GM23338 (cell line): ENCODE measurements around the gene NDUFS6. TPM values are rescaled to one million over a fixed set of nuclear protein-coding genes. Genes with fewer than 3 reads are reported as not detected.

Experiments used
- EZH2 ChIP-seq: fragments of 200-600 bp; sonication (generic); IDR thresholded peaks from one replicate; pipeline ENCODE4 v1.8.0; 2017; ENCODE audit warnings: antibody characterized with exemption, mild to moderate bottlenecking, low read depth; ENCODE audit not compliant: unreplicated experiment
- POLR2AphosphoS5 ChIP-seq: IDR thresholded peaks from 2 replicates; pipeline ENCODE4 v1.6.1; 2016; ENCODE audit warnings: antibody characterized with exemption, low read depth
- ZNF462 ChIP-seq: fragments of 250-450 bp; sonication (Bioruptor Pico); IDR thresholded peaks from 2 replicates; pipeline ENCODE4 v1.5.0; 2020; ENCODE audit warnings: mild to moderate bottlenecking, moderate library complexity
- polyA plus RNA-seq: library from polyadenylated mRNA; unstranded; fragments of >200 nt; fragmentation: Nextera tagmentation; extraction: Ambion mirVana; gene quantifications from 2 replicates; pipeline ENCODE4 v1.2.1, GENCODE V29; 2016
- total RNA-seq: library from RNA; depleted of rRNA; stranded (reverse); fragments of >200 nt; shearing (Covaris generic); gene quantifications from 2 replicates; pipeline ENCODE4 v1.2.3, GENCODE V29; 2014; rRNA removed
- TF ChIP-seq, protein P1 (sequence below), 2 experiments: fragments of 200-600 bp in 1 of 2; sonication (generic) in 1 of 2; conservative IDR thresholded peaks; 2 replicates each; pipeline versions ENCODE4 v1.5.1 to v1.6.1; 2016 to 2017; ENCODE audit warnings: antibody characterized with exemption in 2 of 2, low read depth in 2 of 2, mild to moderate bottlenecking in 2 of 2, moderate library complexity in 1 of 2

Gene NDUFS6
- total and polyA plus RNA-seq, 2 experiments from 2014 or later = 94.8 to 289 TPM

GRCh38 chr5:1865486-1865885, 64.3 kb downstream of the NDUFS6 start (continued):
- TF ChIP-seq, protein P1, sequence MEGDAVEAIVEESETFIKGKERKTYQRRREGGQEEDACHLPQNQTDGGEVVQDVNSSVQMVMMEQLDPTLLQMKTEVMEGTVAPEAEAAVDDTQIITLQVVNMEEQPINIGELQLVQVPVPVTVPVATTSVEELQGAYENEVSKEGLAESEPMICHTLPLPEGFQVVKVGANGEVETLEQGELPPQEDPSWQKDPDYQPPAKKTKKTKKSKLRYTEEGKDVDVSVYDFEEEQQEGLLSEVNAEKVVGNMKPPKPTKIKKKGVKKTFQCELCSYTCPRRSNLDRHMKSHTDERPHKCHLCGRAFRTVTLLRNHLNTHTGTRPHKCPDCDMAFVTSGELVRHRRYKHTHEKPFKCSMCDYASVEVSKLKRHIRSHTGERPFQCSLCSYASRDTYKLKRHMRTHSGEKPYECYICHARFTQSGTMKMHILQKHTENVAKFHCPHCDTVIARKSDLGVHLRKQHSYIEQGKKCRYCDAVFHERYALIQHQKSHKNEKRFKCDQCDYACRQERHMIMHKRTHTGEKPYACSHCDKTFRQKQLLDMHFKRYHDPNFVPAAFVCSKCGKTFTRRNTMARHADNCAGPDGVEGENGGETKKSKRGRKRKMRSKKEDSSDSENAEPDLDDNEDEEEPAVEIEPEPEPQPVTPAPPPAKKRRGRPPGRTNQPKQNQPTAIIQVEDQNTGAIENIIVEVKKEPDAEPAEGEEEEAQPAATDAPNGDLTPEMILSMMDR (conservative IDR thresholded peaks at IDR 0.05; ENCODE audit: low read depth in 2 of 2) = no peak
- TF ChIP-seq ZNF462 (CRISPR knock-in tag) (no peak), EZH2 (no peak), POLR2AphosphoS5 (no peak)

Other genes starting within 250 kb of the NDUFS6 start
- 47.5 and 79.9 TPM in 2 replicates for gene MRPL36, start 1.6 kb upstream of the NDUFS6 start, total RNA-seq
- 143 and 149 TPM in 2 replicates for gene MRPL36, start 1.6 kb upstream of the NDUFS6 start, polyA plus RNA-seq
- gene IRX4, start 81.5 kb downstream of the NDUFS6 start, total RNA-seq = 1.7 and 2.8 TPM in 2 replicates
- gene IRX4, start 81.5 kb downstream of the NDUFS6 start, polyA plus RNA-seq = 0.70 and 0.82 TPM in 2 replicates